Measurements from ENCODE around the gene OR13J1. TPM values are rescaled to one million over a fixed set of nuclear protein-coding genes. Genes with fewer than 3 reads are reported as not detected.

OR13J1 gene
- total RNA-seq, 1 experiment from 2014 or later = not detected

Other genes starting within 250 kb of the OR13J1 start
- gene SIT1, start 219.5 kb downstream of the OR13J1 start, total RNA-seq (2021; ENCODE audit: unreplicated experiment) = not detected
- 29,896 TPM for gene RMRP, start 212.4 kb downstream of the OR13J1 start, total RNA-seq (2021; ENCODE audit: unreplicated experiment)
- gene CCDC107, start 212.1 kb downstream of the OR13J1 start, total RNA-seq (2021; ENCODE audit: unreplicated experiment) = 39.9 TPM
- gene ARHGEF39, start 205.2 kb downstream of the OR13J1 start, total RNA-seq (2021; ENCODE audit: unreplicated experiment) = 34.0 TPM
- 0.31 TPM for gene CA9, start 196.5 kb downstream of the OR13J1 start, total RNA-seq (2021; ENCODE audit: unreplicated experiment)
- 544 TPM for gene TPM2, start 180.5 kb downstream of the OR13J1 start, total RNA-seq (2021; ENCODE audit: unreplicated experiment)
- 347 TPM for gene TLN1, start 138.2 kb downstream of the OR13J1 start, total RNA-seq (2021; ENCODE audit: unreplicated experiment)
- 67.0 TPM for gene CREB3, start 137.7 kb downstream of the OR13J1 start, total RNA-seq (2021; ENCODE audit: unreplicated experiment)
- gene GBA2, start 121.2 kb downstream of the OR13J1 start, total RNA-seq (2021; ENCODE audit: unreplicated experiment) = 109 TPM
- 43.3 TPM for gene RGP1, start 121.1 kb downstream of the OR13J1 start, total RNA-seq (2021; ENCODE audit: unreplicated experiment)
- gene MSMP, start 116.1 kb downstream of the OR13J1 start, total RNA-seq (2021; ENCODE audit: unreplicated experiment) = 1.4 TPM
- 12.2 TPM for gene NPR2, start 78.8 kb downstream of the OR13J1 start, total RNA-seq (2021; ENCODE audit: unreplicated experiment)
- 0.90 TPM for gene SPAG8, start 58.1 kb downstream of the OR13J1 start, total RNA-seq (2021; ENCODE audit: unreplicated experiment)
- 75.6 TPM for gene HINT2, start 55.4 kb downstream of the OR13J1 start, total RNA-seq (2021; ENCODE audit: unreplicated experiment)
- not detected for gene FAM221B, start 41.7 kb downstream of the OR13J1 start, total RNA-seq (2021; ENCODE audit: unreplicated experiment)
- gene TMEM8B, start 41.2 kb downstream of the OR13J1 start, total RNA-seq (2021; ENCODE audit: unreplicated experiment) = 7.9 TPM
- gene HRCT1, start 35.8 kb upstream of the OR13J1 start, total RNA-seq (2021; ENCODE audit: unreplicated experiment) = not detected
- not detected for gene SPAAR, start 39.1 kb upstream of the OR13J1 start, total RNA-seq (2021; ENCODE audit: unreplicated experiment)
- not detected for gene OR2S2, start 87.8 kb upstream of the OR13J1 start, total RNA-seq (2021; ENCODE audit: unreplicated experiment)
- 13.2 TPM for gene RECK, start 166.5 kb upstream of the OR13J1 start, total RNA-seq (2021; ENCODE audit: unreplicated experiment)

Data from Panc1 (cell line).